Activated CD4-positive, alpha-beta T cell treated with anti-CD3 and anti-CD28 coated beads for 24 hours (primary cell): Measurements from ENCODE around the gene PLA2G4D.

ENCODE experiments used
- DNase-seq, 2 donors: peaks; one replicate each; pipeline ENCODE4 v3.0.0-alpha.2; 2020; ENCODE audit warnings: low read depth in 2 of 2

The PLA2G4D gene

GRCh38 chr15:42094512-42094963 is at the start of gene PLA2G4D:
PLA2G4D (minus strand) TSS chr15:42094562; CDS start chr15:42094459, 103 bp downstream.
- no peak for DNase-seq

- no peak for DNase-seq
These were observed 49.0 kb upstream of the PLA2G4D start for GRCh38 chr15:42143356-42143755.

- no peak for DNase-seq
These were observed 47.7 kb upstream of the PLA2G4D start for GRCh38 chr15:42141795-42142667.

- no peak for DNase-seq
These were observed 46.9 kb upstream of the PLA2G4D start for GRCh38 chr15:42141246-42141645.

- DNase-seq = no peak
These were observed 46.2 kb upstream of the PLA2G4D start for GRCh38 chr15:42140383-42141070.

- no peak for DNase-seq
These were observed 45.2 kb upstream of the PLA2G4D start for GRCh38 chr15:42139596-42139995.

- no peak for DNase-seq
These were observed 44.6 kb upstream of the PLA2G4D start for GRCh38 chr15:42138968-42139386.

- DNase-seq = no peak
These were observed 44.0 kb upstream of the PLA2G4D start for GRCh38 chr15:42138411-42138810.

GRCh38 chr15:42137461-42138261 is 43.3 kb upstream of the PLA2G4D start:
- peak in 1 of 2 donors; percentile 7 for DNase-seq

GRCh38 chr15:42136513-42136912 is 42.2 kb upstream of the PLA2G4D start:
- no peak for DNase-seq

- no peak for DNase-seq
These were observed 41.0 kb upstream of the PLA2G4D start for GRCh38 chr15:42135351-42135750.

GRCh38 chr15:42134617-42135245 is 40.4 kb upstream of the PLA2G4D start:
- no peak for DNase-seq

GRCh38 chr15:42133886-42134502 is 39.6 kb upstream of the PLA2G4D start:
- peak; percentile 44 to 49 for DNase-seq

- DNase-seq = no peak
These were observed 39.0 kb upstream of the PLA2G4D start for GRCh38 chr15:42133356-42133755.

GRCh38 chr15:42131826-42132806 is 37.8 kb upstream of the PLA2G4D start:
- no peak for DNase-seq

- no peak for DNase-seq
These were observed 36.6 kb upstream of the PLA2G4D start for GRCh38 chr15:42131006-42131405.

GRCh38 chr15:42130246-42130986 is 36.1 kb upstream of the PLA2G4D start:
- no peak for DNase-seq

- no peak for DNase-seq
These were observed 35.0 kb upstream of the PLA2G4D start for GRCh38 chr15:42129364-42129763.

GRCh38 chr15:42128476-42128875 is 34.1 kb upstream of the PLA2G4D start:
- no peak for DNase-seq
